Caki2 (cell line): Measurements from ENCODE around the gene PSKH1. TPM values are rescaled to one million over a fixed set of nuclear protein-coding genes. Genes with fewer than 3 reads are reported as not detected.

Experiments used
- DNase-seq: peaks from one replicate; pipeline ENCODE4 v3.0.0-alpha.2; 2015; ENCODE audit warnings: low read depth
- in situ Hi-C: cut with HindIII; loops from 2 replicates; pipeline ENCODE4 v1.10.0; 2016; ENCODE audit warnings: low sequenced_read_pairs, low pct_unique_long_range_greater_than_20kb, mixed read lengths
- total RNA-seq: library from RNA; depleted of rRNA; stranded (reverse); fragments of >200 nt; shearing (Covaris generic); gene quantifications from 2 replicates; pipeline ENCODE4 v1.2.3, GENCODE V29; 2014; ENCODE audit warnings: low replicate concordance

The PSKH1 gene
- total RNA-seq, 1 experiment from 2014 or later, result 25.9 TPM

GRCh38 chr16:67943619-67944504 is 50.8 kb downstream of the PSKH1 start, which contains the start of gene LCAT:
Gene LCAT, minus strand, starts transcription at chr16:67944120. Its CDS starts 19 bp downstream, at chr16:67944101.
- in situ Hi-C loops, result no loop called here

GRCh38 chr16:67944690-67945391 is 51.8 kb downstream of the PSKH1 start:
- in situ Hi-C loops, result no loop called here
- no peak for DNase-seq

More at GRCh38 chr16:67943619-67944504, 50.8 kb downstream of the PSKH1 start, which contains the start of gene LCAT:
- DNase-seq, result no peak

- no peak for DNase-seq
- in situ Hi-C loops, result no loop called here
Observed at GRCh38 chr16:67945392-67945933, 52.4 kb downstream of the PSKH1 start.

- in situ Hi-C loops, result no loop called here
Observed at GRCh38 chr16:67946128-67946569, 53.1 kb downstream of the PSKH1 start.

GRCh38 chr16:67946966-67947558 is 54.0 kb downstream of the PSKH1 start:
- no peak for DNase-seq
- in situ Hi-C loops, result no loop called here

More at GRCh38 chr16:67946128-67946569, 53.1 kb downstream of the PSKH1 start:
- no peak for DNase-seq

- DNase-seq, result no peak
- in situ Hi-C loops, result no loop called here
Observed at GRCh38 chr16:67948015-67948414, 55.0 kb downstream of the PSKH1 start.

- no peak for DNase-seq
- in situ Hi-C loops, result no loop called here
Observed at GRCh38 chr16:67949645-67950044, 56.6 kb downstream of the PSKH1 start.

GRCh38 chr16:67950335-67950843 is 57.3 kb downstream of the PSKH1 start:
- DNase-seq, result no peak
- in situ Hi-C loops, result no loop called here

- in situ Hi-C loops, result no loop called here
- no peak for DNase-seq
Observed at GRCh38 chr16:67951485-67951884, 58.4 kb downstream of the PSKH1 start.

GRCh38 chr16:67953641-67954375 is 60.8 kb downstream of the PSKH1 start:
- DNase-seq, result no peak
- in situ Hi-C loops, result no loop called here

GRCh38 chr16:67954421-67955196 is 61.6 kb downstream of the PSKH1 start:
- in situ Hi-C loops, result no loop called here
- DNase-seq, result no peak

- in situ Hi-C loops, result no loop called here
- no peak for DNase-seq
Observed at GRCh38 chr16:67957622-67958021, 64.6 kb downstream of the PSKH1 start.

GRCh38 chr16:67959536-67960329 is 66.7 kb downstream of the PSKH1 start:
- DNase-seq, result no peak
- in situ Hi-C loops, result no loop called here

- in situ Hi-C loops, result no loop called here
- DNase-seq, result no peak
Observed at GRCh38 chr16:67961551-67961957, 68.5 kb downstream of the PSKH1 start.

- in situ Hi-C loops, result no loop called here
- DNase-seq, result no peak
Observed at GRCh38 chr16:67962135-67962534, 69.1 kb downstream of the PSKH1 start.

- DNase-seq, result no peak
- in situ Hi-C loops, result no loop called here
Observed at GRCh38 chr16:67963292-67963661, 70.2 kb downstream of the PSKH1 start.
